GM06990 (cell line): ENCODE results near the gene CERS6.

ENCODE experiments used
- DNase-seq: peaks from one replicate; pipeline ENCODE4 v3.0.0-alpha.2; 2011; ENCODE audit not compliant: insufficient read length; ENCODE audit errors: extremely low read depth
- H3K27me3 ChIP-seq: replicated peaks from 2 replicates; pipeline ENCODE4 v1.6.0; 2011; ENCODE audit warnings: low read length; ENCODE audit not compliant: control insufficient read depth, insufficient read depth
- H3K36me3 ChIP-seq: 2 replicates; pipeline ENCODE4 v1.5.1; 2011; ENCODE audit warnings: low read length; ENCODE audit not compliant: control insufficient read depth, insufficient read depth
- H3K4me3 ChIP-seq: replicated peaks from 2 replicates; pipeline ENCODE4 v1.5.1; 2011; ENCODE audit warnings: low read depth, mild to moderate bottlenecking, control low read depth, low read length
- TF ChIP-seq, protein P1 (sequence below): IDR thresholded peaks from 2 replicates; pipeline ENCODE4 v1.5.1; 2011; ENCODE audit warnings: low read length, control low read depth, mild to moderate bottlenecking, inconsistent platforms; ENCODE audit not compliant: insufficient read depth, poor library complexity, severe bottlenecking

Gene CERS6

DNA sequence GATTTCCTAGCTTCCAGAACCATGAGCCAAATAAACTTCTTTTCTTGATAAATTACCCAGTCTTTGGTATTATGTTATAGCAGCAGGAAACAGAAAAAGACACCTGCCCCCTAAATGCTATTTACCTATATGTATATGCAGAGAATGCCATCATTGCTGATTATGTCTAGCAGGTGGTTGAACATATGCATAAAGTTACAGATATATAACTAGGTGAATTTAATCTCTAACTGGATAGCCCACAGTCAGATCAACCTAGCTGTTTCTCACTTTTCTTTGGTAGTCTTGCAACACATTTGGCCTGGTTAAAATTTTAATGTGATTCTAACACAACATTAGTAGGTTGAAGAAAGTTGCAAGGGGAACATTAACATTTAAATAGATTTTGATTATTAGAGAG, 7.1 kb upstream of the CERS6 start:
- TF ChIP-seq, protein P1, sequence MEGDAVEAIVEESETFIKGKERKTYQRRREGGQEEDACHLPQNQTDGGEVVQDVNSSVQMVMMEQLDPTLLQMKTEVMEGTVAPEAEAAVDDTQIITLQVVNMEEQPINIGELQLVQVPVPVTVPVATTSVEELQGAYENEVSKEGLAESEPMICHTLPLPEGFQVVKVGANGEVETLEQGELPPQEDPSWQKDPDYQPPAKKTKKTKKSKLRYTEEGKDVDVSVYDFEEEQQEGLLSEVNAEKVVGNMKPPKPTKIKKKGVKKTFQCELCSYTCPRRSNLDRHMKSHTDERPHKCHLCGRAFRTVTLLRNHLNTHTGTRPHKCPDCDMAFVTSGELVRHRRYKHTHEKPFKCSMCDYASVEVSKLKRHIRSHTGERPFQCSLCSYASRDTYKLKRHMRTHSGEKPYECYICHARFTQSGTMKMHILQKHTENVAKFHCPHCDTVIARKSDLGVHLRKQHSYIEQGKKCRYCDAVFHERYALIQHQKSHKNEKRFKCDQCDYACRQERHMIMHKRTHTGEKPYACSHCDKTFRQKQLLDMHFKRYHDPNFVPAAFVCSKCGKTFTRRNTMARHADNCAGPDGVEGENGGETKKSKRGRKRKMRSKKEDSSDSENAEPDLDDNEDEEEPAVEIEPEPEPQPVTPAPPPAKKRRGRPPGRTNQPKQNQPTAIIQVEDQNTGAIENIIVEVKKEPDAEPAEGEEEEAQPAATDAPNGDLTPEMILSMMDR = no peak
- no peaks in the 10 kb centered on the region for H3K27me3 ChIP-seq
- no peak overlapping the region for H3K4me3 ChIP-seq
- DNase-seq = no peak
- H3K36me3 ChIP-seq = no peaks in the 10 kb centered on the region

DNA sequence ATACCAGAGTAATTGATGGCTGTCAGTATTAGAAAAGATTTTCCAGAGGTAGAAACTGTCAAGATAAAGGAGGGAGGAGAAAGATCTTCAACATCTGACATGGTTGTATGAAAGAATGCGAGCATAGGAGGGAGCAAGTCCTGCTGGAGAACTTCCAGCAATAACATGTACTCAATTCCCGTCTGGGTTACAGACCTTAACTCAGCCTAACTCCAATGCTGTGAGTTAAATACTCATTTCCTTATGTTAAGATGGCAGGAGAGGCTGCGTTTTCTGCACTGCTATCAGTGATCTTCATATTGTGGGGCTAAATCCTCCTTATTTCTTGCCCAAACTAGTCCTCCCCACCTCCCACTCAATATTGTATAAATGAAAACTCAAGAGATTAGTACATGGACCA, 6.7 kb upstream of the CERS6 start:
- TF ChIP-seq, protein P1 = no peak
- no peak overlapping the region for H3K4me3 ChIP-seq
- no peaks in the 10 kb centered on the region for H3K27me3 ChIP-seq
- no peaks in the 10 kb centered on the region for H3K36me3 ChIP-seq
- no peak for DNase-seq

DNA sequence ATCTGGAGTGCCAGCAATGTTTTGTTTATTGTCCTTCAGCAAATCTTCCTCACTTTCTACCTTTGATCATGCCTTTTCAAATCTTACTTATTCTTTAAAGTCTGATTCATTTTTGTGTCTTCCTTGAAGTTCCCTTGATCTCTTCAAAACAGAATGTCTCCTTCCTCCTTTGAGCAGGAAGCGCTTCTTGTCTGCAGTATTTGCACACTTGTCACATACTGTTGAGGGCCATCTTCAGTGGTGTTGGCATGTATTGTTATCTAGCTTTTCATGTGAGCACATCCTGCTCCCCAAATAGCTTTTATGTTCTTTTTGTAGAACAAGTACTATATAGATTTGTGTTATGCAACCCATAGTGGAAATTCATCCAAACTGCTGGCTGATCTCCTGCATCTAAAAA, 5.9 kb upstream of the CERS6 start:
- DNase-seq = no peak
- no peak overlapping the region for H3K4me3 ChIP-seq
- no peaks in the 10 kb centered on the region for H3K27me3 ChIP-seq
- no peaks in the 10 kb centered on the region for H3K36me3 ChIP-seq
- TF ChIP-seq, protein P1 = no peak

DNA sequence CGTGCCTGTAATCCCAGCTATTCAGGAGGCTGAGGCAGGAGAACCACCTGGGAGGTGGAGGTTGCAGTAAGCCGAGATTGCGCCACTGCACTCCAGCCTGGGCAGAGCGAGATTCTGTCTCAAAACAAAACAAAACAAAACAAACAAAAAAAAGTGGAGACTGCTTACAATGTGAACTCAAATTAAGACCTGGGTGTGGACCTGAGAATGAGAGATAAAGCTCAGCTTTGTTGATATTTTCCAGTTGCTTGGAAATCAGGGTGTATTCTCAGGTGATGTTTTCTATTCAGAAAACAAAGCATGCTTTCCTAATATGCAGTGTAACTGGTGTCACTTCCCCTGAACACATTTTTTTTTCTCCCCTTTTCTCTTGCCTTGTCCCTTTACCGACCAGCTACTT, 5.3 kb upstream of the CERS6 start:
- Histone ChIP-seq H3K4me3 (no peak overlapping the region), H3K36me3 (no peaks in the 10 kb centered on the region), H3K27me3 (no peaks in the 10 kb centered on the region)
- TF ChIP-seq, protein P1 = no peak
- DNase-seq = no peak

DNA sequence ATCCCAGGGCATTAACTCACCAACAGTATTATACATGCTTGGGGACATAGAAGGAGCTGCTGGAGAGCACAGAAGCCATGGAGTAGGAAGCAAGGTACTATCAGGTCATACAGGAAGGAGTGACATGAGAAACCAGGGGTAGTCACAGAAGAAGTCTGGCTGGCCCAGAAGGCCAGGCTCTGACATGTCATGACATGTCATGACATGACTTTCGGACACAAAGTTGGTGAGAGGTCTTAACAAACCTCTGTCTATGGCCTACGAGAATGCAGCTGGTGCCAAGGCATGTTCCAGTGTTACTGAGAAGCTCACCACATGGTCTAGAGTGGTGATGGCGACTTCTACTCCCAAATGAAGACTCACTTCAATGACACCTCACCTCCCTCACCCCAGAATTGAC, 3.3 kb upstream of the CERS6 start:
- DNase-seq = no peak
- H3K27me3 ChIP-seq = no peaks in the 10 kb centered on the region
- no peak overlapping the region for H3K4me3 ChIP-seq
- no peaks in the 10 kb centered on the region for H3K36me3 ChIP-seq
- TF ChIP-seq, protein P1 = no peak

DNA sequence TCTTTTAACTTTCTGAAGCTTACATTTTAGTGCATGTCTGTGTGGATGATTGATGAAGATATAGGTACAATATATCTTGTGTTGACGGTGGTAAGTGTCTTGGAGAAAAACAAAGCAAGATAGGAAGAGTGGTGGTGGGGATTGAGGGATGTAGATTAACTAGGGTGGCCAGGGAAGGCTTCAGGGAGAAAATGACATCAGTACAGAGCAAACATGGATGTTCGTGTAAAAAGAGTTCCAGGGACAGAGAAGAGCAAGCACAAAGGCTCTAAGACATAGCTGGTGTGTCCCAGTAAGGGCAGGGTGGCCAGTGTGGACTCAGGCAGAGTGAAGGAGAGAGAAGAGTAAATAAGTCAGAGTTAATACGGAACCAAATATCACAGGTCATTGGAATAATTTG, 2.7 kb upstream of the CERS6 start:
- H3K4me3 ChIP-seq = no peak overlapping the region
- TF ChIP-seq, protein P1 = no peak
- DNase-seq = no peak
- H3K27me3 ChIP-seq = no peaks in the 10 kb centered on the region
- H3K36me3 ChIP-seq = no peaks in the 10 kb centered on the region
